Lower leg skin (tissue), 3 donors: ENCODE data around the gene EXD1.

Experiments used
- CTCF ChIP-seq, 3 donors: fragments of 450-650 bp; IDR thresholded peaks; one replicate each; pipeline ENCODE4 v1.5.1; 2016; ENCODE audit warnings: antibody characterized with exemption in 3 of 3, mild to moderate bottlenecking in 3 of 3, moderate library complexity in 2 of 3
- POLR2A ChIP-seq, 2 donors: fragments of 450-650 bp; IDR thresholded peaks; one replicate each; pipeline ENCODE4 v1.6.1; 2016 to 2017; ENCODE audit warnings: antibody characterized with exemption in 2 of 2, mild to moderate bottlenecking in 1 of 2, moderate library complexity in 1 of 2

GRCh38 chr15:41241221-41241964 is 10.8 kb upstream of the EXD1 start:
- TF ChIP-seq CTCF (IDR thresholded peaks at IDR 0.05): no peak
- TF ChIP-seq POLR2A (IDR thresholded peaks at IDR 0.05): no peak
